HEK293 (cell line): Measurements from ENCODE around the gene RHBDD1.

Experiments used
- CTCF ChIA-PET: fragments of 350-600 bp; formaldehyde crosslinking; extraction: SDS; loops from one replicate; lab custom pipeline; 2021; ENCODE audit warnings: antibody characterized with exemption; lab: Yijun Ruan, JAX
- POLR2A ChIA-PET: fragments of 300-600 bp; formaldehyde crosslinking; extraction: SDS; loops from one replicate; lab custom pipeline; 2020; ENCODE audit warnings: antibody characterized with exemption, inconsistent platforms; lab: Yijun Ruan, JAX
- H3K27ac ChIP-seq: fragments of 200-500 bp; sonication (Bioruptor generic); 2 replicates; pipeline ENCODE4 v1.5.1; 2014; ENCODE audit warnings: low read depth, low read length, control low read depth, inconsistent platforms; ENCODE audit errors: extremely low read depth
- H3K36me3 ChIP-seq, 2 experiments: fragments of 200-500 bp in 1 of 2; sonication (Bioruptor generic) in 1 of 2; 1 replicate in 1 of 2; 2 replicates in 1 of 2; pipeline ENCODE4 v1.5.1; 2014 to 2017; ENCODE audit warnings: inconsistent platforms in 2 of 2, low read length in 2 of 2; ENCODE audit not compliant: control insufficient read depth in 2 of 2, insufficient read depth in 1 of 2
- H3K4me1 ChIP-seq: fragments of 200-500 bp; sonication (Bioruptor generic); 2 replicates; pipeline ENCODE4 v1.5.1; 2014; ENCODE audit warnings: mild to moderate bottlenecking, low read length, inconsistent platforms; ENCODE audit not compliant: control insufficient read depth, insufficient read depth
- H3K4me3 ChIP-seq: 2 replicates; pipeline ENCODE4 v1.5.1; 2011; ENCODE audit warnings: low read depth, mild to moderate bottlenecking, control low read depth, low read length, moderate library complexity
- H3K9me3 ChIP-seq: fragments of 200-500 bp; sonication (Bioruptor generic); 2 replicates; pipeline ENCODE4 v1.5.1; 2014; ENCODE audit warnings: low read depth, low read length, inconsistent platforms; ENCODE audit not compliant: control insufficient read depth, insufficient read depth
- BCL6B ChIP-seq: fragments of 450-650 bp; formaldehyde crosslinking; IDR thresholded peaks from 2 replicates; pipeline ENCODE4 v1.5.1; 2017; ENCODE audit warnings: missing biosample characterization, missing genetic modification characterization
- GLIS1 ChIP-seq: fragments of 450-650 bp; formaldehyde crosslinking; IDR thresholded peaks from 2 replicates; pipeline ENCODE4 v1.5.1; 2016; ENCODE audit warnings: missing biosample characterization, missing genetic modification characterization
- KLF10 ChIP-seq: fragments of 450-650 bp; IDR thresholded peaks from 2 replicates; pipeline ENCODE4 v1.5.1; 2018; ENCODE audit warnings: missing biosample characterization, mild to moderate bottlenecking, missing genetic modification characterization
- OSR2 ChIP-seq: fragments of 450-650 bp; formaldehyde crosslinking; IDR thresholded peaks from 2 replicates; pipeline ENCODE4 v1.5.1; 2016; ENCODE audit warnings: missing biosample characterization, missing genetic modification characterization
- PBX3 ChIP-seq: sonication (generic); formaldehyde crosslinking; IDR thresholded peaks from 2 replicates; pipeline ENCODE4 v1.8.1; 2022; ENCODE audit warnings: mild to moderate bottlenecking, moderate library complexity, missing genetic modification reagents
- SETDB1 ChIP-seq: IDR thresholded peaks from one replicate; pipeline ENCODE4 v1.6.1; 2017; ENCODE audit warnings: mild to moderate bottlenecking, low read length, moderate library complexity, mixed read lengths; ENCODE audit not compliant: insufficient read length
- ZEB2 ChIP-seq: fragments of 450-650 bp; formaldehyde crosslinking; IDR thresholded peaks from 2 replicates; pipeline ENCODE4 v1.5.1; 2016; ENCODE audit warnings: missing biosample characterization, missing genetic modification characterization
- ZFP69B ChIP-seq: fragments of 450-650 bp; formaldehyde crosslinking; IDR thresholded peaks from 2 replicates; pipeline ENCODE4 v1.5.1; 2016; ENCODE audit warnings: missing biosample characterization, missing genetic modification characterization
- ZNF132 ChIP-seq: fragments of 450-650 bp; formaldehyde crosslinking; IDR thresholded peaks from 2 replicates; pipeline ENCODE4 v1.5.1; 2017; ENCODE audit warnings: missing biosample characterization, missing genetic modification characterization, borderline replicate concordance
- ZNF138 ChIP-seq: fragments of 450-650 bp; formaldehyde crosslinking; IDR thresholded peaks from 2 replicates; pipeline ENCODE4 v1.5.1; 2016; ENCODE audit warnings: missing biosample characterization, missing genetic modification characterization, borderline replicate concordance
- ZNF266 ChIP-seq: fragments of 450-650 bp; formaldehyde crosslinking; IDR thresholded peaks from 2 replicates; pipeline ENCODE4 v1.5.1; 2016; ENCODE audit warnings: missing biosample characterization, missing genetic modification characterization, low read depth
- ZNF510 ChIP-seq: fragments of 450-650 bp; formaldehyde crosslinking; IDR thresholded peaks from 2 replicates; pipeline ENCODE4 v1.5.1; 2018; ENCODE audit warnings: mild to moderate bottlenecking, missing genetic modification characterization, missing biosample characterization; ENCODE audit not compliant: insufficient replicate concordance
- ZNF529 ChIP-seq: fragments of 450-650 bp; formaldehyde crosslinking; IDR thresholded peaks from 2 replicates; pipeline ENCODE4 v1.5.1; 2017; ENCODE audit warnings: missing genetic modification characterization, missing biosample characterization; ENCODE audit not compliant: insufficient replicate concordance
- ZNF670 ChIP-seq: fragments of 450-650 bp; formaldehyde crosslinking; IDR thresholded peaks from 2 replicates; pipeline ENCODE4 v1.5.1; 2016; ENCODE audit warnings: missing biosample characterization, missing genetic modification characterization, low read depth
- ZNF707 ChIP-seq: fragments of 450-650 bp; formaldehyde crosslinking; IDR thresholded peaks from 2 replicates; pipeline ENCODE4 v1.5.1; 2016; ENCODE audit warnings: missing biosample characterization, missing genetic modification characterization
- ZNF785 ChIP-seq: fragments of 450-650 bp; formaldehyde crosslinking; IDR thresholded peaks from 2 replicates; pipeline ENCODE4 v1.5.1; 2016; ENCODE audit warnings: missing biosample characterization, missing genetic modification characterization
- ZSCAN5A ChIP-seq: fragments of 450-650 bp; formaldehyde crosslinking; IDR thresholded peaks from 2 replicates; pipeline ENCODE4 v1.5.1; 2016; ENCODE audit warnings: missing biosample characterization, missing genetic modification characterization
- TF ChIP-seq, protein P1 (sequence below): fragments of 450-650 bp; formaldehyde crosslinking; IDR thresholded peaks from 2 replicates; pipeline ENCODE4 v1.5.1; 2016; ENCODE audit warnings: missing biosample characterization, missing genetic modification characterization, low read depth
- TF ChIP-seq, protein P2 (sequence below): fragments of 450-650 bp; formaldehyde crosslinking; conservative IDR thresholded peaks from 2 replicates; pipeline ENCODE4 v1.5.1; 2016; ENCODE audit warnings: low read depth, missing biosample characterization, missing genetic modification characterization
- TF ChIP-seq, protein P3 (sequence below): fragments of 450-650 bp; formaldehyde crosslinking; IDR thresholded peaks from 2 replicates; pipeline ENCODE4 v1.5.1; 2016; ENCODE audit warnings: missing biosample characterization, missing genetic modification characterization

Gene RHBDD1

DNA sequence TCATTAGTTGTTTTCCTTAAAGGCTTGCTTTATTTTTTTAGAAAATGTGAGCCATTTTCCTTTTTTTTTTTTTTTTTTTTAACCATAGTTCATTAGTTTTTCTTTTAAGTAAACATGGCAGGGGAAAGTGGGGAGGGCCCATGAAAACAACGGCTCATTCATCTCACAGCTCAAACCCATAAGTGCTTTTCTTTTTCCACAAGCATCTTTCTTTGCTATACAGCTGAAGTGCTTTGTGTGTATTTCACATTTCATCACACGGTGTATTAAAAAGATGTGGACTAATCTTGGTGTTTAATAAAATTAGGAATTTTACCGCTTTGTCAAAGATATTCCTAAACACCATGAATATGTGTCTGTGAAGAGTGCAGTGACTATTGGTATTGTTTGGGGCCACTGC is 41.6 kb downstream of the RHBDD1 start (continued):
- TF ChIP-seq ZNF266 (tag by site-specific recombination), result no peak
- TF ChIP-seq ZNF132, result no peak
- TF ChIP-seq KLF10, result no peak

- POLR2A ChIA-PET, result no interaction called here
- no peaks in the 10 kb centered on the region for H3K4me1 ChIP-seq
- TF ChIP-seq, protein P1, sequence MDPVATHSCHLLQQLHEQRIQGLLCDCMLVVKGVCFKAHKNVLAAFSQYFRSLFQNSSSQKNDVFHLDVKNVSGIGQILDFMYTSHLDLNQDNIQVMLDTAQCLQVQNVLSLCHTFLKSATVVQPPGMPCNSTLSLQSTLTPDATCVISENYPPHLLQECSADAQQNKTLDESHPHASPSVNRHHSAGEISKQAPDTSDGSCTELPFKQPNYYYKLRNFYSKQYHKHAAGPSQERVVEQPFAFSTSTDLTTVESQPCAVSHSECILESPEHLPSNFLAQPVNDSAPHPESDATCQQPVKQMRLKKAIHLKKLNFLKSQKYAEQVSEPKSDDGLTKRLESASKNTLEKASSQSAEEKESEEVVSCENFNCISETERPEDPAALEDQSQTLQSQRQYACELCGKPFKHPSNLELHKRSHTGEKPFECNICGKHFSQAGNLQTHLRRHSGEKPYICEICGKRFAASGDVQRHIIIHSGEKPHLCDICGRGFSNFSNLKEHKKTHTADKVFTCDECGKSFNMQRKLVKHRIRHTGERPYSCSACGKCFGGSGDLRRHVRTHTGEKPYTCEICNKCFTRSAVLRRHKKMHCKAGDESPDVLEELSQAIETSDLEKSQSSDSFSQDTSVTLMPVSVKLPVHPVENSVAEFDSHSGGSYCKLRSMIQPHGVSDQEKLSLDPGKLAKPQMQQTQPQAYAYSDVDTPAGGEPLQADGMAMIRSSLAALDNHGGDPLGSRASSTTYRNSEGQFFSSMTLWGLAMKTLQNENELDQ (tag by site-specific recombination), result no peak
- TF ChIP-seq ZNF510 (no peak), ZEB2 (tag by site-specific recombination) (no peak), BCL6B (tag by site-specific recombination) (no peak), ZNF138 (no peak), ZNF785 (tag by site-specific recombination) (no peak), SETDB1 (no peak), ZNF670 (tag by site-specific recombination) (no peak), ZNF707 (tag by site-specific recombination) (no peak), GLIS1 (tag by site-specific recombination) (no peak), ZSCAN5A (tag by site-specific recombination) (no peak), PBX3 (CRISPR knock-in tag) (no peak), OSR2 (tag by site-specific recombination) (no peak), ZNF266 (tag by site-specific recombination) (no peak), ZNF529 (tag by site-specific recombination) (no peak), ZFP69B (no peak)
- TF ChIP-seq, protein P2, sequence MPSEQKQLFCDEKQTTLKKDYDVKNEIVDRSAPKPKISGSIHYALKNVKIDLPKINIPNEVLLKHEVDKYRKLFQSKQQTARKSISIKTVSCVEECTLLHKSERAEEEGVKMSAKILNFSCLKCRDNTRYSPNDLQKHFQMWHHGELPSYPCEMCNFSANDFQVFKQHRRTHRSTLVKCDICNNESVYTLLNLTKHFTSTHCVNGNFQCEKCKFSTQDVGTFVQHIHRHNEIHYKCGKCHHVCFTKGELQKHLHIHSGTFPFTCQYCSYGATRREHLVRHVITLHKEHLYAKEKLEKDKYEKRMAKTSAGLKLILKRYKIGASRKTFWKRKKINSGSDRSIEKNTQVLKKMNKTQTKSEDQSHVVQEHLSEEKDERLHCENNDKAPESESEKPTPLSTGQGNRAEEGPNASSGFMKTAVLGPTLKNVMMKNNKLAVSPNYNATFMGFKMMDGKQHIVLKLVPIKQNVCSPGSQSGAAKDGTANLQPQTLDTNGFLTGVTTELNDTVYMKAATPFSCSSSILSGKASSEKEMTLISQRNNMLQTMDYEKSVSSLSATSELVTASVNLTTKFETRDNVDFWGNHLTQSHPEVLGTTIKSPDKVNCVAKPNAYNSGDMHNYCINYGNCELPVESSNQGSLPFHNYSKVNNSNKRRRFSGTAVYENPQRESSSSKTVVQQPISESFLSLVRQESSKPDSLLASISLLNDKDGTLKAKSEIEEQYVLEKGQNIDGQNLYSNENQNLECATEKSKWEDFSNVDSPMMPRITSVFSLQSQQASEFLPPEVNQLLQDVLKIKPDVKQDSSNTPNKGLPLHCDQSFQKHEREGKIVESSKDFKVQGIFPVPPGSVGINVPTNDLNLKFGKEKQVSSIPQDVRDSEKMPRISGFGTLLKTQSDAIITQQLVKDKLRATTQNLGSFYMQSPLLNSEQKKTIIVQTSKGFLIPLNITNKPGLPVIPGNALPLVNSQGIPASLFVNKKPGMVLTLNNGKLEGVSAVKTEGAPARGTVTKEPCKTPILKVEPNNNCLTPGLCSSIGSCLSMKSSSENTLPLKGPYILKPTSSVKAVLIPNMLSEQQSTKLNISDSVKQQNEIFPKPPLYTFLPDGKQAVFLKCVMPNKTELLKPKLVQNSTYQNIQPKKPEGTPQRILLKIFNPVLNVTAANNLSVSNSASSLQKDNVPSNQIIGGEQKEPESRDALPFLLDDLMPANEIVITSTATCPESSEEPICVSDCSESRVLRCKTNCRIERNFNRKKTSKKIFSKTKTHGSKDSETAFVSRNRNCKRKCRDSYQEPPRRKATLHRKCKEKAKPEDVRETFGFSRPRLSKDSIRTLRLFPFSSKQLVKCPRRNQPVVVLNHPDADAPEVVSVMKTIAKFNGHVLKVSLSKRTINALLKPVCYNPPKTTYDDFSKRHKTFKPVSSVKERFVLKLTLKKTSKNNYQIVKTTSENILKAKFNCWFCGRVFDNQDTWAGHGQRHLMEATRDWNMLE (tag by site-specific recombination), result no peak
- TF ChIP-seq, protein P3, sequence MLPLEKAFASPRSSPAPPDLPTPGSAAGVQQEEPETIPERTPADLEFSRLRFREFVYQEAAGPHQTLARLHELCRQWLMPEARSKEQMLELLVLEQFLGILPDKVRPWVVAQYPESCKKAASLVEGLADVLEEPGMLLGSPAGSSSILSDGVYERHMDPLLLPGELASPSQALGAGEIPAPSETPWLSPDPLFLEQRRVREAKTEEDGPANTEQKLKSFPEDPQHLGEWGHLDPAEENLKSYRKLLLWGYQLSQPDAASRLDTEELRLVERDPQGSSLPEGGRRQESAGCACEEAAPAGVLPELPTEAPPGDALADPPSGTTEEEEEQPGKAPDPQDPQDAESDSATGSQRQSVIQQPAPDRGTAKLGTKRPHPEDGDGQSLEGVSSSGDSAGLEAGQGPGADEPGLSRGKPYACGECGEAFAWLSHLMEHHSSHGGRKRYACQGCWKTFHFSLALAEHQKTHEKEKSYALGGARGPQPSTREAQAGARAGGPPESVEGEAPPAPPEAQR (tag by site-specific recombination), result no peak
- CTCF ChIA-PET, result no interaction called here
- peaks cover 0 to 3% of the 10 kb centered on the region in 2 experiments; a peak in 1 of 3 replicates for H3K36me3 ChIP-seq
- no peaks in the 10 kb centered on the region for H3K9me3 ChIP-seq
- H3K27ac ChIP-seq, result no peak overlapping the region
- no peak overlapping the region for H3K4me3 ChIP-seq
Measured at GRCh38 chr2:226881287-226881686, 45.4 kb downstream of the RHBDD1 start.
